Measurements from ENCODE around the gene NMNAT2.
"Not testable (repeated sequence)": the region's sequence is repeated elsewhere in the genome, so short reads cannot be mapped to it uniquely, and the experiment has no call there.

NMNAT2 gene

DNA sequence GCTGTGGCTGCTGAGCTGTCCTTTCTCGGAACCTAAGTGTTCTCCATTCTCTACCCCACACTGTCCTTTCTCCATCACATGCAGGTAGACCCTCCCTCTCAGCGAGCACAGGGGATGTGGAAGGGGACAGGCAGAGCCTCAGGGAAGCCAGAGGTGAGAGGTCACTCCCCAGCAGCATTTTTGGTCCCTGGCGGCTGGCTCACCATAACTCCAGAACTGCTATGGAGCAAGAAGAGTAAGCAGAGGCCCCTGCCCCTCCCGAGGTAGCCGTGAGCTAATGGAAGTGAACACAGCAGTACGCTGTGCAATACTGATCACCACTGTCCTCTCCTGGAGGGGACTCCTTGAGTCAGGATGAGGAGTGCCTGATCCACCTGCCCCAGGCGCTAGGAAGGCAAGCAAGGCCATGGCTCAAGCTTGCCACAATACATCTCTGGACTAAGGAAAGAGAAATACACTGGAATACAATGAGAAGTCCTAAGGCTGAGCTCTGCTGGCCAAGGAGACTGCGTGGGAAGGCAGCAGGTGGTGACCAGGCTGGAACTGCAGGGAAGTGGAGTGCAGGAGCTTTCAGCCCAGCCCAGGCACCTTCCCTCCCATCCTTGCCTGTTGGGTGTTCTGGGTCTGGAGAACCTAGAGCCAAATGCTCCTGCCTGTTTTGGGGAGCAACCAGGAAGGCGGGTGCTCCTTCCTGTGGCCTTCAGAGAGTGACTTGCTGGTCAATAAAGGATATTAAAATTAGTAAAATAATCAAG is 135.9 kb downstream of the NMNAT2 start:
- no peak for DNase-seq

DNA sequence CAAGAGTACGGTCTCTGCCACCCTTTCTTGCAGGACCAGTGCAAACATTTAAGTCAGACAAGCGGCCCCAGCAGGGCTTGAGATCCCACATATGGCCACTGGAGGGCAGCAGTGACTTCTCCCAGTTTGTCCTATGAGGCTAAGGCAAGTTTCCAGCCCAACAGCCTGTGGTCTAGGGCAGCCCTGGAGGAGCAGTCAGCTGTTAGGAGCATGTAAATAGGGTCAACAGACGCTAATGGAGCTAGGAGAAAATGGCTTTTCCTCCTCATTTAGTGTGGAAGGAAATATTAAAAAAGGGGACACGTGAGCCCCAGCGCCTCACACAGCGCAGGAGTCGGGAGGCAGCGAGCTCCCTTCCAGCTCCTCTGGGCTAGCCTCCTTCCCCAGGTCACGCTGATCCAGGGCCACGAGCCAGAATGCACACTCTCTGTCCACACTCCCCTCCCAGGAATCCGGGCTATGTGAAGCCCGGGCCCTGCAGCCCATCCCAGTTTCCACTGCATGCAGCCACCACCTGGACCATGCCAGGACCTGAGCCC is 136.6 kb downstream of the NMNAT2 start:
- peak; percentile 71 for DNase-seq

DNA sequence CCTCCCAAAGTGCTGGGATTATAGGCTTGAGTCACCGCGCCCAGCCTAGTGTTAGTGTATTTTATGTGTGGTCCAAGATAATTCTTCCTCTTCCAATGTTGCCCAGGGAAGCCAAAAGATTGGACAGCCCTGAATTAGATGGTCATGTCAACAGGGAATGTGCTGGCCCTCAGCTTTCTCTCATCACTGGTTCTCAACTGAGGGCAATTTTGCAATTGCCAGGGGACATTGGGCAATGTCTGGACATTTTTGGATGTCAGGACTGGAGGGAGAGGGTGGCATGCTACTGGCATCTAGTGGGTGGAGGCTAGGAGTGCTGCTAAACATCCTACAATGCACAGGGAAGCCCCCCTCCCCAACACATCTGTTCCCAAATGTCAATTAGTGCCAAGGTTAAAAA is 137.1 kb downstream of the NMNAT2 start:
- DNase-seq, result no peak

DNA sequence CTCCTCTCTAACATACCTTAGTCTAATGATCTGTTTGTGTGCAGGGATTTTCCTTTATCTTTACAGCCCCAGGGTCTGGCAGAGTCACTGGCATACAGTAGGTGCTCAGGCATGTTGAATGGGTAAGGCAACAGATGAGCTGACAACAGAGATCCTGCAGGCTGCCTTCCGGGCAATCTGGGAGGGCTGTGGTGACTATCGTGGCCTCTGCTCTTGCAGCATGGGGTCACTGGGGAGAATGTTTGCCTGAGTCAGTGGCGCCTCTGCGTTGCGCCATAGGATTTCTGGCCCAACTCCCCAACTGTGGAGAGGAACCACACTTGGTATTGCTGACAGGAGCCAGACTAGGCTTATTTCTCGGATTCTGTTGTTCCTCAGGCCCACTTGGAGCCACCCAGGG is 138.3 kb downstream of the NMNAT2 start:
- DNase-seq, result no peak

DNA sequence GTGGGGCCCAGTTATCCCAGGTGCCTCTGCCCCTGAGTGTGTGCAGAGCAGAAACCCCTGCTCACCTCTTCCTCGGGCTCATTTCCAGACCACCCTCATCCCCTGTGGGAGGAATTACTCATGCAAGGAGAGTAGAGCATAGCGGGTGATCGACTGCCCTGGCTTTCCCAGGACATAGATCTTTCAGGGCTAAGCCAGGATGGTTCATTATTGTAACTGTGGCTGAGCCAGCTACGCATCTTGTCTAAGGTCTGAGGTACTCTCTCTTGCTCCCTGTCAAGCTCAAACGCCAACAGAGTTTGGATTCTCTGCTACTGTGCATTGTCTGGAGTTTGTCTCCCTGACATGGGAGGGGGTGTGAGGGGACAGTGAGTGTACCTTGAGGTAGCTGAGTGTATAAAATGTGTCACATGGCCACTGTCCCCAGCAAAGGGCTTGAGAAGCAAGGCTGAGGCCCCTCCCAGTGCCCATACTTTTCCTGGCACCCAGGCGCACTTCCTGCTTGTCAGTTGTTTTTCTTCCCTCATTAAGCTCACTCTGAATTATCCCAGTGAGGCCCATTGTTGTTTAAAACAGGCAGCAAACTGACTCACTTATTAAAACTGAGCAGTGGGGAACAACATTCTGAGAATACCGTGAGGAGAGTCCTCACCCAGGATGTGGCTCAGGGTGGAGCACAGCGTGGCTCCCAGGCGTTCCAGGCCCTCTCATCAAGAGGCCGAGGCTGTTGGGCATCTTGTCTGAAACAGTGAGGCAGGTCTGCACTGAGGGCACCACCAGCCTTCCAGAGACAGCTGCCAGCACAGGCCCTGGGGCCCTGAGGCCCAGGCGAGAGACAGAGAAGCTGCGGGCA is 139.2 kb downstream of the NMNAT2 start:
- no peak for DNase-seq

DNA sequence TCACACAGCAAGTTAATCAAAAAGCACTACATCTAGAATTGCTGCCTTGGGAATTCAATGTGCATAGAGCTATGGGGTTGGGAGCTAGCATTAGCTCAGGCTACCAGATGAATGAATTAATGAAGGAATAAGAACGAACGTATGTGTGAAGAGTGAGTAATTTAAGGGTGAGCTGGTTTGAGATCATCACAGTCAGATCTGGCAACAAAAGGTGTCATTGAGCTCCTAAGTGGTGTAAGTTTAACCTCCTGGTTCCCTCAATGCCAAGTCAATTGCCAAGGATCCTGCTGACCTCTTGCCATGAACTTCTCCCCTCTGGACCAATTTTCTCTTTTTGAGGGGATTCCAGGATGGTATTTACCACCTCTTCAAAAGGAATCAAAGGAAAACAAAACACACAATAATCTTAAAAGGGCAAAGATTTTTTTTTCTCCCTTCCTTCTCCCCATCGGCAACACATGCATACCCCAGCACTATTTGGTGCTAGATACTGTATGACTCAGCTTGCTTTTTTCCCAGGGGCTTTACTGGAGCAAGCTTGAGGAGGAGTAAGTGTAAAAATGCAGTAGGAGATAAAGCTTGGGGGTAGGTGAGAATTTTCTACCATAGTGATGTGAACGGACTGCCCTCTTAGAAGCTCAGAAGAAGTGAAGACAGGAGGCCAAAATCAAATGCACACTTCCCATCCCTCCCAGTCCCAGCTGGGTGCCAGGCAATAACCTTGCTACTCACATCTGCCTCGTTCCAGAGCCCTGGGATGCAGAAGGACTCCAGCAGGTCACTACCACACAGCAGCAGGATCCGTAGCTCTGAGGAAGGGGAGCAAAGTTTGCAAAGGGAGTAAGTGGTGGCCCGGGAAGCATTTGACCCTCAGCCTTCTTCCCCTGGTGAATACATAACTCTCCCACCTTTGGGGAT is 140.1 kb downstream of the NMNAT2 start:
- DNase-seq, result no peak

- no peak for DNase-seq
Observed at GRCh38 chr1:183276386-183277080, 141.6 kb downstream of the NMNAT2 start.

- no peak for DNase-seq
Observed at GRCh38 chr1:183275322-183275721, 142.9 kb downstream of the NMNAT2 start.

GRCh38 chr1:183274836-183275235 is 143.3 kb downstream of the NMNAT2 start:
- DNase-seq, result no peak

- not testable (repeated sequence) for DNase-seq
Observed at GRCh38 chr1:183273984-183274383, 144.2 kb downstream of the NMNAT2 start.

GRCh38 chr1:183273300-183273699 is 144.9 kb downstream of the NMNAT2 start:
- no peak for DNase-seq

GRCh38 chr1:183272390-183272848 is 145.8 kb downstream of the NMNAT2 start:
- no peak for DNase-seq

- no peak for DNase-seq
Observed at GRCh38 chr1:183270541-183271141, 147.5 kb downstream of the NMNAT2 start.

DNA sequence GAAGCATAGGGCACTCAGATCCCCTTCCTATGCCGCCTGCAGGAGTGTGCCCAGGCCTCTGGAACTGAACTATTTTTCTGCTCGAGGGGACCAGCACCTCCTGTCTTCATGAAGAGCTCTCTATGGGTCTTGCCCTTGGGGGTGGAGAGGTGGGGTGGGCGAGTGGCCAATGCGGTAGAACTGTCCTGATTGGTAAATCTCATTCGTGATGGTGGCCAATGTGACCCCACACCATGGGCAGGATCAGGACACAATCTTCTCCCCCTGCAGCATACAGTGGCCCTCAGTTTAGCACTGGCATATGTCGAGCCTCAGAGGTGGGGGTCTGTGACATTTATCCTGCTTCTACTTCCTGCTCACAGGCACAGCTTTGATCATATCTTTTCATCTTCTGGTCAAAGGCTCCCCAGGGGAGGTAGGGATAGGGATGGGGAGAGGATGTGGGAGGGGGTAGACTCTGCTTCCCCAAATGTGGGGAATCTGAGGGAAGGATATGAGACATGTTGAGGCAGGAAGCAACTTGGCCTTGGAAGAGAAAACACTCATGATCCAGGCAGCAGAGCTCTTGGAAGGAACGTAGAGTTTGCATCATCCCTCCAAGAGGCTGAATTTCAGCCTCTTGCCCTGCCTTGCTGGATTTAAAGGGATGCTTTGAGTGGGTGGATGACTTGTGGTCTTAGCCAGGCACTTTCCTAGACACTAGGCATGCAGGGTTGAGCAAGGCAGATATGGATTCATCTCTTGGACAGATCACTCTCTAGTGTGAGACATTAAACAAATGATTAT is 150.3 kb downstream of the NMNAT2 start:
- no peak for DNase-seq

- DNase-seq, result no peak
Observed at GRCh38 chr1:183263886-183264602, 154.1 kb downstream of the NMNAT2 start.

DNA sequence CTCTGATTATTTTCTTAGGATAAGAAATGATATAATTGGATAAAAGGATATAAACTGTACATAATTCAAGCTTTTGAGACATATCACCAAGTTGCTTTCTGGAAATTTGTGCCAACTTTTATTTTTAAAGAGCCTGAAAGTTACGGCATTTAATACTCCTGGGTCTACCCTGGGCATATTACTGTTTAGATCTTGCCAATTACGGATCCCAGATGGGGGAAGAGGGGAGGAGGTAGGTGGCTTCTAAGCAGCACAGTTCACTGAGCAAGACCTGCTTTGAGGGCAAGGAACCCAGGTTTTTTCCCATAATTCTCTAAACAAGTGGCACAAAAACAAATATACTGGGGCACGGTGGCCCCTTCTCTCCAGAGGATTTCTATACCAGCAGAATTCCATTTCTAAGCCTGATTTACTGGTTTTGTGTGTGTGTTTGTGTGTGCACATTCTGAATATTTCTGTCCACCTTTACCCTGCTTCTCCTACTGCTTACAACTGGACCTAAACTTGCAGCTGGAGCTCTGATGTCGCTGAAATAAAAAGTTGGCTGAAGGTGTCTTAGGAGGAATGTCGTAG is 155.5 kb downstream of the NMNAT2 start:
- no peak for DNase-seq

GRCh38 chr1:183259924-183260323 is 158.3 kb downstream of the NMNAT2 start:
- DNase-seq, result no peak

GRCh38 chr1:183255073-183255472 is 163.1 kb downstream of the NMNAT2 start:
- no peak for DNase-seq

DNA sequence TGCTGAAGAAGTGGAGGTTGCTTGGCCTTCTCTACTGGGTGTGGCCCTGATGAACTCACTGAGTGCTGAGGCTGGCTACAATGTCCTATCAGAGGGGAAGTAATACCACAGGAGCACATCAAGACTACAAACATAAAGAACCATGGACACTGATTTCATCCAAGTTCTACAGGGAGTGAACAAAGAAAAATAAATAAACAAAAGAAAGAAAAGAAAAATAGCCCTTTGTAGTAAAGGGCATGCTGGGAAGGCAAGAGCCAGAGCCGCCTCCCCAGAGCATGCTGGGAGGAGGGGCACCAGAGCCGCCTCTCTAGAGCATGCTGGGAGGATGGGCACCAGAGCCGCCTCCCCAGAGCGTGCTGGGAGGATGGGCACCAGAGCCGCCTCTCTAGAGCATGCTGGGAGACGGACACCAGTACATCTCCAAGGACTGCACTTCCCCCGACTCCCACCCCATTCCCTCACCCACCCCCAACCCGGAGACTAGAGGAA is 166.2 kb downstream of the NMNAT2 start:
- DNase-seq, result no peak
